ENCODE data around the gene DICER1.

The DICER1 gene

GRCh38 chr14:95068521-95068920 lies 88.8 kb downstream of the DICER1 start:
- Histone ChIP-seq H3K79me2 (ENCODE audit: control insufficient read depth, low read length) (no peaks in the 10 kb centered on the region), H3K9me3 (ENCODE audit: control insufficient read depth, insufficient read depth, low read length) (no peaks in the 10 kb centered on the region), H3K27ac (ENCODE audit: low read depth, low read length) (no peak overlapping the region), H4K20me1 (ENCODE audit: control insufficient read depth, insufficient read depth, low read depth, low read length) (no peaks in the 10 kb centered on the region), H3K36me3 (ENCODE audit: control insufficient read depth, low read length) (no peaks in the 10 kb centered on the region), H3K4me3 (ENCODE audit: low read length) (no peak overlapping the region), H3K27me3 (ENCODE audit: control insufficient read depth, low read length) (no peaks in the 10 kb centered on the region), H3K9me2 (replicated peaks; ENCODE audit: control insufficient read depth, low read length) (no peaks in the 10 kb centered on the region), H3F3A (ENCODE audit: control insufficient read depth, insufficient read depth) (no peaks in the 10 kb centered on the region), H3K4me2 (ENCODE audit: low read length) (no peak overlapping the region), H3K4me1 (ENCODE audit: control insufficient read depth, low read length) (no peaks in the 10 kb centered on the region)
- TF ChIP-seq, protein P1, sequence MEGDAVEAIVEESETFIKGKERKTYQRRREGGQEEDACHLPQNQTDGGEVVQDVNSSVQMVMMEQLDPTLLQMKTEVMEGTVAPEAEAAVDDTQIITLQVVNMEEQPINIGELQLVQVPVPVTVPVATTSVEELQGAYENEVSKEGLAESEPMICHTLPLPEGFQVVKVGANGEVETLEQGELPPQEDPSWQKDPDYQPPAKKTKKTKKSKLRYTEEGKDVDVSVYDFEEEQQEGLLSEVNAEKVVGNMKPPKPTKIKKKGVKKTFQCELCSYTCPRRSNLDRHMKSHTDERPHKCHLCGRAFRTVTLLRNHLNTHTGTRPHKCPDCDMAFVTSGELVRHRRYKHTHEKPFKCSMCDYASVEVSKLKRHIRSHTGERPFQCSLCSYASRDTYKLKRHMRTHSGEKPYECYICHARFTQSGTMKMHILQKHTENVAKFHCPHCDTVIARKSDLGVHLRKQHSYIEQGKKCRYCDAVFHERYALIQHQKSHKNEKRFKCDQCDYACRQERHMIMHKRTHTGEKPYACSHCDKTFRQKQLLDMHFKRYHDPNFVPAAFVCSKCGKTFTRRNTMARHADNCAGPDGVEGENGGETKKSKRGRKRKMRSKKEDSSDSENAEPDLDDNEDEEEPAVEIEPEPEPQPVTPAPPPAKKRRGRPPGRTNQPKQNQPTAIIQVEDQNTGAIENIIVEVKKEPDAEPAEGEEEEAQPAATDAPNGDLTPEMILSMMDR (IDR thresholded peaks at IDR 0.05; ENCODE audit: low read depth, low read length, poor library complexity, severe bottlenecking): no peak
- no peak for TF ChIP-seq EZH2phosphoT487 (IDR thresholded peaks at IDR 0.05; ENCODE audit: borderline replicate concordance, low read length)

- Histone ChIP-seq H3K4me1 (ENCODE audit: control insufficient read depth, low read length) (no peaks in the 10 kb centered on the region), H3K9me3 (ENCODE audit: control insufficient read depth, insufficient read depth, low read length) (no peaks in the 10 kb centered on the region), H3K27me3 (ENCODE audit: control insufficient read depth, low read length) (no peaks in the 10 kb centered on the region), H3K79me2 (ENCODE audit: control insufficient read depth, low read length) (no peaks in the 10 kb centered on the region), H3K9me2 (replicated peaks; ENCODE audit: control insufficient read depth, low read length) (no peaks in the 10 kb centered on the region), H3K4me2 (ENCODE audit: low read length) (no peak overlapping the region), H4K20me1 (ENCODE audit: control insufficient read depth, insufficient read depth, low read depth, low read length) (no peaks in the 10 kb centered on the region), H3K36me3 (ENCODE audit: control insufficient read depth, low read length) (no peaks in the 10 kb centered on the region), H3F3A (ENCODE audit: control insufficient read depth, insufficient read depth) (no peaks in the 10 kb centered on the region), H3K27ac (ENCODE audit: low read depth, low read length) (no peak overlapping the region), H3K4me3 (ENCODE audit: low read length) (no peak overlapping the region)
- TF ChIP-seq, protein P1 (IDR thresholded peaks at IDR 0.05; ENCODE audit: low read depth, low read length, poor library complexity, severe bottlenecking): no peak
- TF ChIP-seq EZH2phosphoT487 (IDR thresholded peaks at IDR 0.05; ENCODE audit: borderline replicate concordance, low read length): no peak
Measured at GRCh38 chr14:95068080-95068479, 89.2 kb downstream of the DICER1 start.

DNA sequence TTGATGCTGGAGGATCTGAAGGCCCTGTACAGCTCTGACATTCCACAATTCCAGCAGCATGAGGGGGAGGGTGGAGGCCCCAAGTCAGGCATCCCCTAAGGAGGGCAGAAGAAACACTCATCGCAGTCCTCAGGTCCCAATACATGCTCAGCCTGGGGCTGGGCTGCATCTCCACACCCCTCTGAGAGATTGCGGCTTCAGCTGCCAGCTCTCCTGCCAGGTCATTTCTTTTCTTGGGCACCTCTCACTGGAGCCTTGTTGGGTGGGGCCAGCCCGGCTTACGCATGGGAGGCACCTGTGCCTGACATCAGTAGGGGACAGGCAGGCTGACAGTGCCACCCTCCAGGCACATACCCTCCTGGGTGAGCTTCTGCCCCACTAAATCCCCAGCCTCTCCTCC lies 89.8 kb downstream of the DICER1 start:
- Histone ChIP-seq H3K27me3 (ENCODE audit: control insufficient read depth, low read length) (no peaks in the 10 kb centered on the region), H4K20me1 (ENCODE audit: control insufficient read depth, insufficient read depth, low read depth, low read length) (no peaks in the 10 kb centered on the region), H3K36me3 (ENCODE audit: control insufficient read depth, low read length) (no peaks in the 10 kb centered on the region), H3F3A (ENCODE audit: control insufficient read depth, insufficient read depth) (no peaks in the 10 kb centered on the region), H3K4me2 (ENCODE audit: low read length) (no peak overlapping the region), H3K9me3 (ENCODE audit: control insufficient read depth, insufficient read depth, low read length) (no peaks in the 10 kb centered on the region), H3K9me2 (replicated peaks; ENCODE audit: control insufficient read depth, low read length) (no peaks in the 10 kb centered on the region), H3K4me1 (ENCODE audit: control insufficient read depth, low read length) (no peaks in the 10 kb centered on the region), H3K79me2 (ENCODE audit: control insufficient read depth, low read length) (no peaks in the 10 kb centered on the region), H3K4me3 (ENCODE audit: low read length) (no peak overlapping the region), H3K27ac (ENCODE audit: low read depth, low read length) (no peak overlapping the region)
- TF ChIP-seq EZH2phosphoT487 (IDR thresholded peaks at IDR 0.05; ENCODE audit: borderline replicate concordance, low read length): no peak
- TF ChIP-seq, protein P1 (IDR thresholded peaks at IDR 0.05; ENCODE audit: low read depth, low read length, poor library complexity, severe bottlenecking): no peak

Measured in DOHH2 (cell line).